ENCODE results near the gene DNMBP.

The DNMBP gene

DNA sequence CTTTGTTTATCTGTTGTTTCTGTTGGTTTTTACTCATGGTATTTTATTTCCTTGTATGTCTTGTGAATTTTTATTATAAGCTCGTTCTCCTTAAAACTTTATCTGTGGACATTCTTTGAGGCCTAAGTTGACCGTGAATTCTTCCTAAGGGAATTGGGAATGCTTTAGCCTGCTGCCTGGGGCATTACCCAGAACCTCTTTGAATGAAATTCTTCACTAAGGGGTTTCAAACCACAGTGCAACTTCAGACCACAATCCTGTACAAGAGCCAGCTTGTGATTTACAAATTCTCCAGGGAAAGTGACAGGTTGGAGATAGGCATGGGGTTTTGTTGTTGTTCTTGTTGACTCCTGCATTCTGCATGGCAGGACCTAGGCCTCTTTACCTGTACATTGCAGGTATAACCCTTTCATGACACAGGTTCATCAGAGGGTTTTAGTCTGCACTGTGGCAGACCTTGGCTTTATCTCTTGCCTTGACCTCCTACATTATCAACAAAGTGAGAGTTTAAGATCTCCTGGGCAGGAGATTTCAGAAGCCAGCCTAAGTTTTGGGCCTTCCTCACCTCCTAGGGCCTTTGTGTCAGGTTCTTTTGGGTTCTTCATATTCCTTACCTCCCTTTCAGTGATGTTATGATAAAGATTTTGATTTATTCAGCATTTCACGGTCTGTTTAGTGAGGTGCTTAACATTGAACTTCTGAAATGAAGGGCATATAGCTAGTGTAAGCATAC lies 157.1 kb downstream of the DNMBP start:
- no peak for TF ChIP-seq TCF12 (IDR thresholded peaks at IDR 0.05; ENCODE audit: low read depth)
- TF ChIP-seq FOXM1 (IDR thresholded peaks at IDR 0.05; ENCODE audit: borderline replicate concordance, low read depth) = no peak
- no peak for TF ChIP-seq ZBTB7A (IDR thresholded peaks at IDR 0.05; ENCODE audit: low read depth)
- no peak for TF ChIP-seq EP300 (IDR thresholded peaks at IDR 0.05; ENCODE audit: borderline replicate concordance)
- TF ChIP-seq TAF1 (IDR thresholded peaks at IDR 0.05; ENCODE audit: low read depth) = no peak
- TF ChIP-seq NFIC (IDR thresholded peaks at IDR 0.05) = no peak

DNA sequence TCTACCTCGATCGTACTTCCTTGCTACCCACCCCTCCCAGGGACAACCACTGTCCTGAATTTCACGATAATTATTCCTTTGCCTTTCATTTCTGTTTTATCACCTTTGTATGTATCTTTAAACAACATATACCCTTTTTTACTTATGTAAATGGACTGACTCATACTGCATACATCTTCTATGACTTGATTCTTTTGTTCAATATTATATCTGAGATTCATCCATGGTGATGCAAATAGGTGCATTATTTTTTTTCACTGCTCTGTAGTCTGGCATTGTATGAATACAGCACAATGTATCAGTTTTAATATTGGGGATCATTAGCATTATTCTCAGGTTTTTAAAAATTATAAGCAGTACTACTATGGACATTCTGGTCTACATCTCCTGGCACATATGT lies 157.9 kb downstream of the DNMBP start:
- TF ChIP-seq TAF1 (IDR thresholded peaks at IDR 0.05; ENCODE audit: low read depth) (no peak), TEAD4 (IDR thresholded peaks at IDR 0.05) (no peak), FOXM1 (IDR thresholded peaks at IDR 0.05; ENCODE audit: borderline replicate concordance, low read depth) (no peak), NFIC (IDR thresholded peaks at IDR 0.05) (no peak), ZBTB7A (IDR thresholded peaks at IDR 0.05; ENCODE audit: low read depth) (no peak), EGR1 (IDR thresholded peaks at IDR 0.05) (no peak), YY1 (IDR thresholded peaks at IDR 0.05; ENCODE audit: low read depth) (no peak), EP300 (IDR thresholded peaks at IDR 0.05; ENCODE audit: borderline replicate concordance) (no peak), CEBPB (IDR thresholded peaks at IDR 0.05) (no peak), CREB1 (IDR thresholded peaks at IDR 0.05; ENCODE audit: low read depth) (no peak), RAD21 (IDR thresholded peaks at IDR 0.05; ENCODE audit: low read depth) (no peak), TCF12 (IDR thresholded peaks at IDR 0.05; ENCODE audit: low read depth) (no peak)
- TF ChIP-seq, protein P1, sequence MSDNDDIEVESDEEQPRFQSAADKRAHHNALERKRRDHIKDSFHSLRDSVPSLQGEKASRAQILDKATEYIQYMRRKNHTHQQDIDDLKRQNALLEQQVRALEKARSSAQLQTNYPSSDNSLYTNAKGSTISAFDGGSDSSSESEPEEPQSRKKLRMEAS (IDR thresholded peaks at IDR 0.05) = no peak
- TF ChIP-seq, protein P2, sequence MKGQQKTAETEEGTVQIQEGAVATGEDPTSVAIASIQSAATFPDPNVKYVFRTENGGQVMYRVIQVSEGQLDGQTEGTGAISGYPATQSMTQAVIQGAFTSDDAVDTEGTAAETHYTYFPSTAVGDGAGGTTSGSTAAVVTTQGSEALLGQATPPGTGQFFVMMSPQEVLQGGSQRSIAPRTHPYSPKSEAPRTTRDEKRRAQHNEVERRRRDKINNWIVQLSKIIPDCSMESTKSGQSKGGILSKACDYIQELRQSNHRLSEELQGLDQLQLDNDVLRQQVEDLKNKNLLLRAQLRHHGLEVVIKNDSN (IDR thresholded peaks at IDR 0.05) = no peak
- TF ChIP-seq, protein P3, sequence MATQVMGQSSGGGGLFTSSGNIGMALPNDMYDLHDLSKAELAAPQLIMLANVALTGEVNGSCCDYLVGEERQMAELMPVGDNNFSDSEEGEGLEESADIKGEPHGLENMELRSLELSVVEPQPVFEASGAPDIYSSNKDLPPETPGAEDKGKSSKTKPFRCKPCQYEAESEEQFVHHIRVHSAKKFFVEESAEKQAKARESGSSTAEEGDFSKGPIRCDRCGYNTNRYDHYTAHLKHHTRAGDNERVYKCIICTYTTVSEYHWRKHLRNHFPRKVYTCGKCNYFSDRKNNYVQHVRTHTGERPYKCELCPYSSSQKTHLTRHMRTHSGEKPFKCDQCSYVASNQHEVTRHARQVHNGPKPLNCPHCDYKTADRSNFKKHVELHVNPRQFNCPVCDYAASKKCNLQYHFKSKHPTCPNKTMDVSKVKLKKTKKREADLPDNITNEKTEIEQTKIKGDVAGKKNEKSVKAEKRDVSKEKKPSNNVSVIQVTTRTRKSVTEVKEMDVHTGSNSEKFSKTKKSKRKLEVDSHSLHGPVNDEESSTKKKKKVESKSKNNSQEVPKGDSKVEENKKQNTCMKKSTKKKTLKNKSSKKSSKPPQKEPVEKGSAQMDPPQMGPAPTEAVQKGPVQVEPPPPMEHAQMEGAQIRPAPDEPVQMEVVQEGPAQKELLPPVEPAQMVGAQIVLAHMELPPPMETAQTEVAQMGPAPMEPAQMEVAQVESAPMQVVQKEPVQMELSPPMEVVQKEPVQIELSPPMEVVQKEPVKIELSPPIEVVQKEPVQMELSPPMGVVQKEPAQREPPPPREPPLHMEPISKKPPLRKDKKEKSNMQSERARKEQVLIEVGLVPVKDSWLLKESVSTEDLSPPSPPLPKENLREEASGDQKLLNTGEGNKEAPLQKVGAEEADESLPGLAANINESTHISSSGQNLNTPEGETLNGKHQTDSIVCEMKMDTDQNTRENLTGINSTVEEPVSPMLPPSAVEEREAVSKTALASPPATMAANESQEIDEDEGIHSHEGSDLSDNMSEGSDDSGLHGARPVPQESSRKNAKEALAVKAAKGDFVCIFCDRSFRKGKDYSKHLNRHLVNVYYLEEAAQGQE (IDR thresholded peaks at IDR 0.05; ENCODE audit: low read depth) = no peak

DNA sequence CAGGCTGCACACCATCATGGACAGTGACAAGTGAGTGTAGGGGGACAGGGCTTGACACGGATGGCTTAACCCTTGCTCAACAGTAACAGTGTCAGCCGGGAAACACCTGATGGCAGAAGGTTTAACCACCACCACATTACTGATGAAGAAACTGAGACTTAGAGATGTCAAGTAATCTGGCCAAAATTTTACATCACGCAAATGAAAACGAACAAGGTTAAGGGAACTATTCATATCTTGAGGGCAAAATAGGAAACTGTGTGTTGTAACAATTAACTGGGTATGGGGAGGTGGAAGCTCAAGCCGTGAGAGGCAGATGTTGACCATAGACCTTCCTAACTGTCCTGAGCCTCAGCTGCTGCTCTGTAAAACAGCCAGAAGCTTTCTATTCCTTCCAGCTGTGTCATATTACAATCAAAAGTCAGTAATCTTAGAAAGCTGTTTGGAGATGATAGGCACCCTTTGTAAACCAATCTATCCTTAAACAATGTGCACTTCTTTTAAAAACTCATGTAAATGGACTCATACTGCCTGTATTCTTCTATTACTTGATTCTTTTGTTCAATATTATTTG lies 158.9 kb downstream of the DNMBP start:
- TF ChIP-seq, protein P3 (IDR thresholded peaks at IDR 0.05; ENCODE audit: low read depth) = no peak
- no peak for TF ChIP-seq YY1 (IDR thresholded peaks at IDR 0.05; ENCODE audit: low read depth)
- no peak for TF ChIP-seq RAD21 (IDR thresholded peaks at IDR 0.05; ENCODE audit: low read depth)
- TF ChIP-seq CREB1 (IDR thresholded peaks at IDR 0.05; ENCODE audit: low read depth) = no peak
- no peak for TF ChIP-seq FOXM1 (IDR thresholded peaks at IDR 0.05; ENCODE audit: borderline replicate concordance, low read depth)
- no peak for TF ChIP-seq EP300 (IDR thresholded peaks at IDR 0.05; ENCODE audit: borderline replicate concordance)
- TF ChIP-seq, protein P1 (IDR thresholded peaks at IDR 0.05) = no peak
- no peak for TF ChIP-seq CEBPB (IDR thresholded peaks at IDR 0.05)
- no peak for TF ChIP-seq TCF12 (IDR thresholded peaks at IDR 0.05; ENCODE audit: low read depth)
- no peak for TF ChIP-seq TEAD4 (IDR thresholded peaks at IDR 0.05)
- no peak for TF ChIP-seq ZBTB7A (IDR thresholded peaks at IDR 0.05; ENCODE audit: low read depth)
- no peak for TF ChIP-seq NFIC (IDR thresholded peaks at IDR 0.05)
- TF ChIP-seq TAF1 (IDR thresholded peaks at IDR 0.05; ENCODE audit: low read depth) = no peak
- TF ChIP-seq, protein P2 (IDR thresholded peaks at IDR 0.05) = no peak
- no peak for TF ChIP-seq EGR1 (IDR thresholded peaks at IDR 0.05)

DNA sequence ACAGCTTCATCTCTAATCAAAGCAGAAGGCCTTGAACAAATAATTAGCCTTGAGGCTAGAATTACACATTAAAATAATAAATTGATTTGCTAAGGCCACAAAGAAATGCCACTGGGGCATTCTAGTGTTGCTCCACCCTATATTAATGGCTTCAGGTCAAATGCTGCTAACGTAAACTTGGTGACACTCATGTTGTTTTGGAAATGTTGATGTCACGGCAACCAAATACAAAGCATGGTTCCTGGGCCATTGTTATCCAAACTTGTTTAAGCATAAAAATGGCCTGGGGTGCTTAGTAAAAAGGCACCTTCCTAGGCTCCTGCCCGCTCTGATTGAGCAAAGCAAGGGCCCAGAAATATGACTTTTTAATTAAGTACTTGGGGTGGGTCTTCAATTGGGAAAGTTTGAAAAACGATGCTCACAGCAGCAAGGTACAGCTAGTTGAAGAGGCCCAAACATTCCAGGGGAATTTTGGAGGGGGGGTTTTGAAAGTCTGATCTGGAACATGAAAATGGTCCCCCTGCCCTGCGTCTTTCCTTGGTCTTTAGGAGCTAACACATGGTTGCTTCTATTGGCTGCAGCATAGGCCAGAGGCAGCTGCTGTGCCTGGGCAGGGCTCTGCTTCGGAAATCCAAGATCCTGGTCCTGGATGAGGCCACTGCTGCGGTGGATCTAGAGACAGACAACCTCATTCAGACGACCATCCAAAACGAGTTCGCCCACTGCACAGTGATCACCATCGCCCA lies 159.6 kb downstream of the DNMBP start:
- no peak for TF ChIP-seq NFIC (IDR thresholded peaks at IDR 0.05)
- TF ChIP-seq YY1 (IDR thresholded peaks at IDR 0.05; ENCODE audit: low read depth) = no peak
- TF ChIP-seq FOXM1 (IDR thresholded peaks at IDR 0.05; ENCODE audit: borderline replicate concordance, low read depth) = no peak
- TF ChIP-seq, protein P1 (IDR thresholded peaks at IDR 0.05) = no peak
- TF ChIP-seq, protein P3 (IDR thresholded peaks at IDR 0.05; ENCODE audit: low read depth) = no peak
- TF ChIP-seq, protein P2 (IDR thresholded peaks at IDR 0.05) = no peak
- TF ChIP-seq TCF12 (IDR thresholded peaks at IDR 0.05; ENCODE audit: low read depth) = no peak
- no peak for TF ChIP-seq CREB1 (IDR thresholded peaks at IDR 0.05; ENCODE audit: low read depth)
- TF ChIP-seq RAD21 (IDR thresholded peaks at IDR 0.05; ENCODE audit: low read depth) = no peak
- TF ChIP-seq EP300 (IDR thresholded peaks at IDR 0.05; ENCODE audit: borderline replicate concordance) = no peak
- TF ChIP-seq EGR1 (IDR thresholded peaks at IDR 0.05) = no peak
- TF ChIP-seq TEAD4 (IDR thresholded peaks at IDR 0.05) = no peak
- TF ChIP-seq ZBTB7A (IDR thresholded peaks at IDR 0.05; ENCODE audit: low read depth) = no peak
- TF ChIP-seq CEBPB (IDR thresholded peaks at IDR 0.05) = no peak
- no peak for TF ChIP-seq TAF1 (IDR thresholded peaks at IDR 0.05; ENCODE audit: low read depth)

Measured in Ishikawa (cell line).